ENCODE measurements around the gene IVD.

The IVD gene

GRCh38 chr15:40463279-40463678 lies 57.7 kb downstream of the IVD start:
- DNase-seq (ENCODE audit: extremely low read depth, low read depth): no peak
- TF ChIP-seq CTCF (IDR thresholded peaks at IDR 0.05; ENCODE audit: low read depth, low read length, missing control alignments): no peak
- H3K4me3 ChIP-seq (replicated peaks; ENCODE audit: low read depth, low read length): no peak overlapping the region

GRCh38 chr15:40463886-40464545 lies 58.4 kb downstream of the IVD start:
- H3K4me3 ChIP-seq (replicated peaks; ENCODE audit: low read depth, low read length): no peak overlapping the region
- DNase-seq (ENCODE audit: extremely low read depth, low read depth): no peak
- TF ChIP-seq CTCF (IDR thresholded peaks at IDR 0.05; ENCODE audit: low read depth, low read length, missing control alignments): no peak

DNA sequence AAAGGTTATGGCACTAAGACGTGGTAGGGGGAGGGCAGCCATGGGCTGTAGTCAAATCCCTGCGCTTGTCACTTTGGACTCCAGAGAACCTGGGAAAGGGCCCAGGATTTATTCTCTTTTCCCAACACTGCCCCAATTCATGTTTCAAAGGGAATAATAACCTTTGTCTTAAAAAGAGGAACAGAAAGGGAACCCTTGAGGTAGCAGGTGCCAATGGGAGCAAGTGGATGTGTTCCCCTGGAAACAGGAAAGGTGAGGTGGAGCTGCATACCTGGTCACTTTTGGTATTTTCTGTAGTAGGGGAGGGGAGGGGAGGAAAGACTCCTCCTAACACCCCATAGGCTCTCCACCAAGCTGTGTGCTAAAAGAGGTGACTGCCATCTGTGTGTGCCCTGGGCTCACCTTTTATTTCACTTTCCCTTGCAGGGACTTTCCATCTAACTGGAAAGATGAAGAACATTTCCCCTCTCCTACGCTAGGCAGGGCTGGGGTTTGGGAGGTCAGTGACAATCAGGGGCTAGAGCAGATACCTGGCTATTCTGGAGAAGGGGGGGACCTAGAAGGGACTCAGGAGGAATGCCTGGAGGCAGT lies 59.1 kb downstream of the IVD start:
- TF ChIP-seq CTCF (IDR thresholded peaks at IDR 0.05; ENCODE audit: low read depth, low read length, missing control alignments): no peak
- H3K4me3 ChIP-seq (replicated peaks; ENCODE audit: low read depth, low read length): no peak overlapping the region
- no peak for DNase-seq (ENCODE audit: extremely low read depth, low read depth)

DNA sequence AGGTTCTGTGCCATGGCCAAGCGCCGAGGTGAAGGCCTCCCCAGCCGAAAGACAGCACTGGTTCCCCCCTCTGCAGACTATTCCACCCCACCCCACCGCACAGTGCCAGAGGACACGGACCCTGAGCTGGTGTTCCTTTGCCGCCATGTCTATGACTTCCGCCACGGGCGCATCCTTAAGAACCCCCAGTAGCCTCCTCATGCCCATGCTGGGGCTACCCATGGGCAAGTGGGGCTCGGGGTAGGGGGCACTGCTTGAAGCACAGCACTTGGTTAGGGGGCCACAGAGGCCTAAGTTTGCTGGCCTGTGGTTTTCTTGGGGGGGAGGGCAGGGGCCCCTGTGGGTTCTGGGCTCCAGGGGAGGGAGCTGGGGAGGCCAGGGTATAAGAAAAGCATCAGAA lies 60.3 kb downstream of the IVD start:
- TF ChIP-seq CTCF (IDR thresholded peaks at IDR 0.05; ENCODE audit: low read depth, low read length, missing control alignments): no peak
- no peak for DNase-seq (ENCODE audit: extremely low read depth, low read depth)
- no peak overlapping the region for H3K4me3 ChIP-seq (replicated peaks; ENCODE audit: low read depth, low read length)

DNA sequence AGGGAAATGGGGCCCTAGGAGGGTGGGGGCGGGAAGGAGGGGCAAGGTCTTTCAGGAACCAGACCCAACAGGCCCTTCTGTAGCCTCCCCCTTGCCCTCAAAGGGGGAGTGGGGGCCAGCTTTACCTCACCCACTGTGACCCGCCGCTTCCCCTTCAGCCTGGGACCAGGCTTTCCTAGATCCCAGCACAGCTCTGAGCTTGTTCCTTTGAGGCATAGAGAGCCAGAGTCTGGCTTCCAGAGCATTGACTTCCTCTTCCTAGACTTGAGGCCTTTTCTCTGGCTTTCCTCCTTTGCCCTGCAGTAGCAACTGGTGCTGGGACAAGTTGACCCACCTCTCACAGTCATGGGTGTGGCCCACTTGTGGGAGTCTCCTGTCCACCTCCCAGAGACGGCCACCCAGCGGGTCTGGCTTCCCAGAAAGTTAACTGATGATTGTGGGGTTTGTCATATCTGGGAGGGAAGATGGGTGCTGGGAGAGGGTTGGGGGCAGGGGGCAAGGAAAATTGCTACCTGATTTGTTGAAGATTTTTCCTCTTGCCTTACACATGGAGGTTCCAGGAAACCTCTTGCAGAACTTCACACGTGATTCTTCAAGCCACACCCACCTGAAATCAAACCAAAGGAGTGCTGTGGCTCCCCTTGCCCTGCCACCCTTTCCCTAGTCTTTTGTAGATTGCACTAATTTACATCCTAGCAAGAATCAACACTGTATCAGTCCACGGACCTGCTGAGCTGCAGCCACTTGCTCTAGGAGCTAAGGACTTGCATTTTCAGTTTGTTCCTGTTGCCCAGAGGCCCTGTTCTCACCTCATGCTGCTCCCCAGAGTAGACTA lies 61.0 kb downstream of the IVD start:
- no peak for TF ChIP-seq CTCF (IDR thresholded peaks at IDR 0.05; ENCODE audit: low read depth, low read length, missing control alignments)
- DNase-seq (ENCODE audit: extremely low read depth, low read depth): no peak
- H3K4me3 ChIP-seq (replicated peaks; ENCODE audit: low read depth, low read length): no peak overlapping the region

DNA sequence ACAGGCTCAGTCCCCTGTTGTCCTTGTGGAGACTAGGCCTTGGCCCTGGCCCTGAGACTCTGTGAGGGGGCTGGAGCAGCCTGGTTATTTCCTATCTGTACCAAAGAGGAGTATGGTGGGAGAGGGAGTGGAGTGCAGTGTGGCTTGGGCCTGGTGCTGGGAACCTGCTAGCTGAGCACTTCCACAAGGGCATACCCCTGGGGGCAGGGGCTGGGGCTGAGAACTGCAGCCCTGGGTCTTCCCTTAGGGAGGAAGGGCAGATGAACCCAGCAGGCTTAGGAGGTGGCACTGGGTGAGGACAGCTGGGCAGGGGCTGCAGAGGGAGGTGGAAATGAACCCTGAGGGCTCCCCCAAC lies 61.6 kb downstream of the IVD start:
- no peak overlapping the region for H3K4me3 ChIP-seq (replicated peaks; ENCODE audit: low read depth, low read length)
- no peak for DNase-seq (ENCODE audit: extremely low read depth, low read depth)
- TF ChIP-seq CTCF (IDR thresholded peaks at IDR 0.05; ENCODE audit: low read depth, low read length, missing control alignments): no peak

Measured in HFF-Myc (cell line).